CD4-positive, alpha-beta T cell treated with Interleukin-10 for 1 hour (primary cell): ENCODE data around the gene PITX3.
"Not testable (repeated sequence)": the region's sequence is repeated elsewhere in the genome, so short reads cannot be mapped to it uniquely, and the experiment has no call there.

Experiments used
- DNase-seq: peaks from one replicate; pipeline ENCODE4 v3.0.0-alpha.2; 2020

The PITX3 gene

GRCh38 chr10:102225646-102226541, 15.4 kb downstream of the PITX3 start, which contains the start of gene ELOVL3:
Gene ELOVL3, plus strand, starts transcription at chr10:102226299. Its CDS starts 250 bp downstream, at chr10:102226549.
- peak; percentile 92 for DNase-seq

DNA sequence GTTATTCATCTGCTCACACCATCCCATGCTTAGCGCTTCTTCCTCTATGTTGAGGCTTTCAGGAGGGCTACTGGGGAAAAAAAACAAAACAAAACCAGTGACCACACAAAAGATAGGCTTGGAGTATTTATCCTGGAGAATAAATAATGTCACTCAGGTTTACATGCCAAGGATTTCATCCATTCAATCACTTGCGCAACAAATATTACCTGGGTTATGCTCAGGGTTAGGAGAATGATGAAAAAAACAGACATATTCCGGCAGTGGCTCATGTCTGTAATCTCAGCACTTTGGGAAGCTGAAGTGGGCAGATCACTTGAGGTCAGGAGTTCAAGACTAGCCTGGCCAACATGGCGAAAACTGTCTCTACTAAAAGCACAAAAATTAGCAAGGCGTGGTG, 18.5 kb downstream of the PITX3 start:
- no peak for DNase-seq

DNA sequence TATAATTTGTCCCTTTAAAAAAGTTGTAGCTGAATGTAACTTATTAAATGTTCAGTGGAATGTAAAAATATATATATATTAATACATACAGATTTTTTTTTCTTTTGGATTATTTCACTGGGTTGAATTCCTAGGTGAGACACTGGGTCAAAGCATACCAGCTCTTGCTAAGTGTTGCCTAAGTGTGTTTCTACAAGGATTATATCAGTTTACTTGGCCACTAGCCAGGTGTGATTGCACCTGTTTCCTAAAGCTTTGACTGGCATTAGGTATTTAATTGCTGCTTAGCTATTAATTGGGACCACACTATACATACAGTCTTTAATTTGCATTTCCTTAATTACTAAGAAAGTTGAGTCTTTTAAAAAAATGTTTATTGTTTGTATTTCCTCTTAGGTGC, 20.7 kb downstream of the PITX3 start:
- no peak for DNase-seq

DNA sequence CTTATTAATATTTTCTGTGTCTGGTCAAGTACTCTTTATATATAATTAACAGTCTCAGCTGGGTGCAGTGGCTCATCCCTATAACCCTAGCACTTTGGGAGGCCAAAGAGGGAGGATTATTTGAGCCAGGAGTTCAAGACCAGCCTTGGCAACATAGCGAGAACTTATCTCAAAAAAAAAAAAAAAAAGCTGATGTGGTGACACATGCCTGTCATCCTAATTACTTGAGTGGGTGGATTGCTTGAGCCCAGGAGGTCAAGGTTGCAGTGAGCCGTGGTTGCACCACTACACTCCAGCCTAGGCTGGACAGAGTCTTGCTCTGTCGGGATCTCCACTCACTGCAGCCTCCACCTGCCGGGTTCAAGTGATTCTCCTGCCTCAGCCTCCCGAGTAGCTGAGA, 21.9 kb downstream of the PITX3 start:
- DNase-seq: no peak

GRCh38 chr10:102213599-102213998, 27.7 kb downstream of the PITX3 start:
- not testable (repeated sequence) for DNase-seq

DNA sequence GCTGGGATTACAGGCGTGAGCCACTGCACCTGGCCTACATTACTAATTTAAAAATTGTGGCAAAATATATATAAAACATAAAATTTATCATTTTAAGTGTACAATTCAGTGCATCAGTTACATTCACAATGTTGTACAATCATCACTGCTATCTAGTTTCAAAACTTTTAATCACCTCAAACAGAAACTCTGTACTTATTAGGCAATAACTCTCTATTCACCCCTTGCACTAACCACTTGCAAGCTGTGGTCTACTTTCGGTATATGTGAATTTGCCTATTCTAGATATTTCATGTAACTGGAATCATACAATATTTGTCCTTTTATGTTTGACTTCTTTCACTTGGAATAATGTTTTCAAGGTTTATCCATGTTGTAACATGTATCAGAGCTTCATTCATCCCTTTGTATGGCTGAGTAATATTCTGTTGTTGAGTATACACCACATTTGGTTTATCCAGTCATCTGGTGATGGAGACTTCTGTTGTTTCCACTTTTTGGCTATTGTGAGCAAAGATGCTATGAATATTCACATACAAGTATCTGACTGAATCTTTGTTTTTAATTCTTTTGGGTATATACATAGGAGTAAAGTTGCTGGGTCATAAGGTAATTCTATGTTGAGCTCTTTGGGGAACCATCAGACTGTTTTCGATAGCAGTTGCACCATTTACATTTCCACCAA, 29.6 kb downstream of the PITX3 start:
- DNase-seq: no peak

DNA sequence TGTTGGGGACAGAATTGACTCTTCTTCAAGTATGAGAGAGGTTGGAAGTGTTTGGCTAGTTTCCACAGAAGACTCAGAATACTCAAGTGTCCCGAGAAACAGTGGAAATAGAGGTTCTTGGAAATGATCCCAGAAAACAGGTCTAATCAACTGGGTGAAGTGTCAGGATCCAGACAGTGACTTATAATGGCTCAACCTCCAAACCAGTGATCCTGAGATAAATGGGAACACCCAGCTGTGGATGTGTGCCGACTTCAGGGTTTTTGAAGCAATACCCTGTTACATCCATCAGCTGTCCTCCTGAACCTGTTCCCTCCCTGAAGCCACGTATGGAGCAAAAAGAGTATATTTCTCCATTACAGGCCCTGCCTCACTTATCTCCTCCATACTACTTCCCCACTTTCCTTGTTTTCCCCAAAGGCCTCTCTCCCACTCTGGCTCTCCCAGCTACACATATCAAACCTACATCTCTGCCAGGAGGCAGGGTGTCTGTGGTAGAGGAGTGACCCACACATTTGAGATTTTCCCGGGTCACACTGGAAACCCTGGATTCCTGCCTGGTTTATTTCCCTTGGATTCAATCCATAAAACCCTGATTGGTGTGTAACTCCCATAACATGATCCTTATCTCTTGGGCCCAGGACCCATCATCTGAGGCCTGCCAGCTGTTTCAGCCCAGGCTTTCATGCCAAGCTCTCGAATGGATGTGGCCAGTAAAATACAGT, 32.8 kb downstream of the PITX3 start:
- DNase-seq: no peak

DNA sequence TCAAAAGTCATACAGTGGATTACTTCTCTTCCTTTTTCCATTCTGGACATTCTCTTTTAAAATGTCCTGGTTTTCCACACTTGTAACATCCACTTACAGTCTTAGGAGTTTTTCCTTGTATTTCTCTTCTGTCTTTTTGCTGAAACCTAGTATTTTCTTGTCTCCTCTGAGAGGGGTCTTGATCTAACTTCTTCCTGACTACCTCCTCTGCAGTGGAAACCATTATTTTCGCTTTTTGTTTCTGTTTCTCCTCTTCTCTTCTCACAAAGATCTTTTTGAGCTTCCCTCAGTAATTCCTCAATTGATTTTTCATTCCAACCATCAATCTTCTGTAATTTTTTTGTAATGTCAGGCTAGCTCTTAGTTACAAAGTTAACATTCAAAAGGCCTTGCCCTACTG, 38.9 kb downstream of the PITX3 start:
- DNase-seq: no peak

GRCh38 chr10:102200751-102201640, 40.3 kb downstream of the PITX3 start:
- DNase-seq: no peak

GRCh38 chr10:102198027-102198426, 43.3 kb downstream of the PITX3 start:
- no peak for DNase-seq

DNA sequence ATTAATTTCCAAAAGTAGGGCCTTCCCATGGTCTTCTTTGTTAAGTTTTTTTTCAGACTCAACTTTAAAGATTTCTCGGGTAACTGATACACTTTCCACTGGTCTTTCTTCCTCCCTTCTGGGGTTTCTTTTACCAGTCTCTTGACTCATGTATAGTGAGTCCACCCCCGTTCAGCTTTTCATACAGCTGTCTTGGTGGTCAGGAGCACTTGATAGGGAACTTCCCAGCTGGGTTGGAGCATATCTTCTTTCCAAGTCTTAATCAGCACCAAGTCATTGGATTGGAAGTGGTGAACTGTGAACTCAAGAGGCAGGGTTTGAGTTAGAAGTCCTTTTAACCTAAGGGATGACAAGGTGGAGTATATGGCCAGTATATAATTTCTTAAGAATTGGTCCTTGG, 44.4 kb downstream of the PITX3 start:
- no peak for DNase-seq

DNA sequence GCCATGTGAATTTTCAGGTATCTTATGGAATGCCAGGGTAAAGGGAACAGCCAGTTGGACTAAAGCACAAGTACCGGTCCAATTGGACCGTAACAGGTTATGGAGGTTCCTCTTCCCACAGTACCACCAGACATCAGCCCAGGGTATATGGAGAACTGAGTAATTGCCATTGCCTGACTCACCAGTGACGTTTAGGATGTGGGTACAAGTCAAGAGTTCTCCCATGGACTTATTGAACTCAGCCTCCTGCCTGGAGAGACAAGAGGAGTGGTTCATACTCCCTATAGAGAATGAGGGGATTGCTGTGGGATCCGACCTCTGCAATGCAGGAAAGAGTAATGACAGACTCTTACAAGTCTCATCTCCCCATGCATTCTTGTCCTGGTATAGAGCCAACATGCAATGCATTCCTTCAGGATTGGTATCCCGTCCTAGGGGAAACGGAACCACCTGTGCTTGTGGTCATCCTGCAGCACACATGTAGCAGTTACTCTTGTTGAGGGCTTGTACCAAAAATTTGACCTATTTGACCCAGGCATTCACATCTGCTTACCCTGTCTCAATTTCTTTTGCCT, 45.9 kb downstream of the PITX3 start:
- no peak for DNase-seq

GRCh38 chr10:102191956-102192355, 49.4 kb downstream of the PITX3 start:
- no peak for DNase-seq

DNA sequence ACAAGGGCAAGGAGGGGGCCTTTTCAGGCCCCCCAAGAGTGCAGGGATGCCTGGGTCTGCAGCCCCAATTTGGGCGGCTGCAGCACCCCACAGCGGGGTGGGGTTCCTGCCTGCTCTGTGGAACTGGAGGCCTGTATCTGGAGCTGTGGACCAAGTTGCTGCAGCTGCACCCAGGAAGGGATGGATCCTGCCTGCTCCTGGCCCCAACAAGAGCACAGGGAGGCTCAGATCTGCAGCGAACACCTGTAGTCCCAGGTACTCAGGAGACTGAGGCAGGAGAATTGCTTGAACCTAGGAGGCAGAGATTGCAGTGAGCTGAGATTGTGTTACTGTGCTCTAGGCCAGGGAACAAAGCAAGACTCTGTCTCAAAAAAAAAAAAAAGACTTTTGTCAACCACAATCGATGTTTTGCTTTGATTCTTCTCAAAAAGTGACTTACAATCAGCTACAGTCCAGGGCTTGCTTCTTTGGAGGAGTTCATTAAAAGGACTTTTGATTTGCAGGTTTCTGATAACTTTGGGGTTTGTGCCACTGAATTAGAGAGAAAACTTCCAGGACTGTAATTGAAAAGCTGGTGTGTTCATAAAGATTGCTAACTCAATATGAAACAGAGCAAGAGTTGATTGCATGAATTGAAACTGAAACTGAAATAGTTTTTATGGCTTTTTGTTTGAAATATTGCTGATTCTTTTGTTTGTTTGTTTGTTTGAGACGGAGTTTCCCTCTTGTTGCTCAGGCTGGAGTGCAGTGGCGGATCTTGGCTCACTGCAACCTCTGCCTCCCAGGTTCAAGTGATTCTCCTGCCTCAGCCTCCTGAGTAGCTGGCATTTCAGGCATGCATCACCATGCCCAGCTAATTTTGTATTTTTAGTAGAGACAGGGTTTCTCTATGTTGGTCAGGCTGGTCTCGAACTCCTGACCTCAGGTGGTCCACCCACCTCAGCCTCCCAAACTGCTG, 52.1 kb downstream of the PITX3 start:
- peak; percentile 24 for DNase-seq

DNA sequence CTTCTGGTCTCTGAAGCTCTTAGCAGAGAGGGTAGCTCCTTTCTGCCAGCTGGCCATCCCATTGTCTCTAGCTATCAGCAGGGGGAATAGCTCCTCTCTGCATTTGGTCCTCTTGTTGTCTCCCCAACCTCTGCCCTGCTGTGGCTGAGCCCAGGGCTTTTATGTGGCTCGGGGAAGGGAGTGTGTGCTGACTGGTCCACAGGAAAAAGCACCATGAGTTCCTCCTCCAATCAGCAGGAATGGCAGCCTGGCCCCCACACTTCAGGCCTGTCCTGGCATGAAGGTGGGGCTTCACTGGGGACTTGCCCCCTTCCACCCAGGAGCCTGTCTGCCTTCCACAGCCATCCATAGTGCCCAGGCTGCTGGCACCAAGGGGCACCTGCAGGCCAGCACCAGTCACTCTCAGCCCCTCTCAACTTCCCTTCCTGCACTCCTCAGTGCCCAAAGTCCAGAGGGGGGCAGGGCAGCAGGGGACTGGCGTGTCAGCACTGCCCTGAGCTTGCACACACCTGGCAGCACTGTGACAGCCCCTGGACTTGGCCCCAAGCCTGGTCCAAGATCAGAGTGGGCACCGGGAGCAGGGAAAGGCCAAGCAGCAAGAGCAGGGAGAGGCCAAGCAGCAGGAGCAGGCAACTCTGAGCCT, 52.9 kb downstream of the PITX3 start:
- no peak for DNase-seq

DNA sequence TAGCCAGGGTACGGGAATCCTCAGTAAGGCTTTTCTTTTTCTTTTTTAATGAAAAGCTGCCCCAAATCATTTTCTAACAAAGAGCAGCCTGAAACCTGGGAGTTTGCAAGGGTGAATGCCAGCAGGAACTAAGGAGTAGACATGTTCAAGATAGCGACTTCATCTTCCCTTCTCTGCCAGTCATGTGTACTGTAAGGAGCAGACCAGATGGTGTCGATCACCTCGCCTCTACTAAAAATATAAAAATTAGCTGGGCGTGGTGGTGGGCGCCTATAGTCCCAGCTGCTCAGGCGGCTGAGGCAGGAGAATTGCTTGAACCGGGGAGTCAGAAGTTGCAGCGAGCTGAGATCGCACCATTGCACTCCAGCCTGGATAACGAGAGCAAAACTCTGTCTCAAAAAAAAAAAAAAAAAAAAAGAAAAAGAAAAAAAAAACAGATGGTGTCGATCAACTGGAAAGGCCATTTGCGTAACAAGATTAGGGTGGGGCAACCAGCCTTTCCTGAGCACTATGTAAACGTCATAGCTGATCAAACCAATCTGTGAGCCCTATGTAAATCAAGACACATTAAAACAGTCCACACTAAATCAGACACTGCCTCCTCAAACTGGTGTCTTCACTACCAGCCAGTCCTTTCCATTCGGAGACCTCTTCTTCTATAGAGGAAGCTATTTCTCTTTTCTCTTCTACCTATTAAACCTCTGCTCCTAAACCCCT, 55.3 kb downstream of the PITX3 start:
- DNase-seq: no peak

DNA sequence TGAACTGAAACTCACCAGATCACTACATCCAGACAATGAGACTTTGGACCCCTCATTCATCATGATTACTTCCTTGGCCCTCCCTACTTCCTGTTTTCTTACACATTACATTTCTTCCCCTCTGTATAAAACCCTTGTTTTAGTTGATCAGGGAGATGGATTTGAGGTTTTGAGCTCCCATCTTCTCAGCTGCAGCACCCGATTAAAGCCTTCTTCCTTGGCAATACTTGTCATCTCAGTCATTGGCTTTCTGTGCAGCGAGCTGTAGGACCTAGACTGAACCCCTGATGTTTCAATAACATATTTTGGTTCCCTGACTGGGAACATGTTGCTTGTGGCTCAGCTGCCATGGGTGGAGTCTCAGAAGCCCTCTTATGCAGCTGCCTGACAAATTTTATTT, 56.0 kb downstream of the PITX3 start:
- DNase-seq: no peak

DNA sequence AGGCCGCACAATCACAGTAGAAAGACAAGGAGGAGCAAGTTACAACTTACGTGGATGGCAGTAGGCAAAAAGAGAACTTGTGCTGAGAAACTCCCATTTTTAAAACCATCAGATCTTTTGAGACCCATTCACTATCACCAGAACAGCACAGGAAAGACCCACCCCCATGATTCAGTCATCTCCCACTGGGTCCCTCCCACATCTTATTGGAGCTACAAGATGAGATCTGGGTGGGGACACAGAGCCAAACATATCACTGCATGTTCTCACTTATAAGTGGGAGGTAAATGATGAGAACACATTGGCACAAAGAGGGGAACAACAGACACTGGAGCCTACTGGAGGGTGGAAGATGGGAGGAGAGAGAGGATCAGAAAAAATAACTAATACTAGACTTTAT, 56.7 kb downstream of the PITX3 start:
- no peak for DNase-seq
